Gastroesophageal sphincter (tissue), 3 donors: ENCODE data around the gene SDK2.

ENCODE experiments used
- CTCF ChIP-seq, 4 experiments: fragments of 200-600 bp in 2 of 4; fragments of 450-650 bp in 2 of 4; sonication (generic) in 1 of 4; IDR thresholded peaks; one replicate each; pipeline ENCODE4 v1.5.1; 2017 to 2019; ENCODE audit warnings: antibody characterized with exemption in 4 of 4, mild to moderate bottlenecking in 2 of 4, moderate library complexity in 2 of 4
- EP300 ChIP-seq: sonication (generic); formaldehyde crosslinking; IDR thresholded peaks from one replicate; pipeline ENCODE4 v1.6.1; 2017; ENCODE audit warnings: antibody characterized with exemption, mild to moderate bottlenecking
- POLR2A ChIP-seq, 2 donors: fragments of 450-650 bp; IDR thresholded peaks; one replicate each; pipeline ENCODE4 v1.6.1; 2017; ENCODE audit warnings: antibody characterized with exemption in 2 of 2, mild to moderate bottlenecking in 2 of 2, moderate library complexity in 1 of 2
- POLR2AphosphoS5 ChIP-seq: sonication (generic); formaldehyde crosslinking; IDR thresholded peaks from one replicate; pipeline ENCODE4 v1.6.1; 2017; ENCODE audit warnings: antibody characterized with exemption

GRCh38 chr17:73354423-73355284, 289.6 kb downstream of the SDK2 start:
- TF ChIP-seq CTCF (IDR thresholded peaks at IDR 0.05) (no peak), POLR2A (IDR thresholded peaks at IDR 0.05) (no peak), POLR2AphosphoS5 (no peak), EP300 (no peak)
